ENCODE results near the gene TSHZ1. TPM values are rescaled to one million over a fixed set of nuclear protein-coding genes. Genes with fewer than 3 reads are reported as not detected.
A peak's percentile ranks its signal among the peaks of the same experiment; 100 is the strongest.

TSHZ1 gene
- total RNA-seq, 4 donors from 2014 or later: 22.3 to 41.7 (median 33.8) TPM

DNA sequence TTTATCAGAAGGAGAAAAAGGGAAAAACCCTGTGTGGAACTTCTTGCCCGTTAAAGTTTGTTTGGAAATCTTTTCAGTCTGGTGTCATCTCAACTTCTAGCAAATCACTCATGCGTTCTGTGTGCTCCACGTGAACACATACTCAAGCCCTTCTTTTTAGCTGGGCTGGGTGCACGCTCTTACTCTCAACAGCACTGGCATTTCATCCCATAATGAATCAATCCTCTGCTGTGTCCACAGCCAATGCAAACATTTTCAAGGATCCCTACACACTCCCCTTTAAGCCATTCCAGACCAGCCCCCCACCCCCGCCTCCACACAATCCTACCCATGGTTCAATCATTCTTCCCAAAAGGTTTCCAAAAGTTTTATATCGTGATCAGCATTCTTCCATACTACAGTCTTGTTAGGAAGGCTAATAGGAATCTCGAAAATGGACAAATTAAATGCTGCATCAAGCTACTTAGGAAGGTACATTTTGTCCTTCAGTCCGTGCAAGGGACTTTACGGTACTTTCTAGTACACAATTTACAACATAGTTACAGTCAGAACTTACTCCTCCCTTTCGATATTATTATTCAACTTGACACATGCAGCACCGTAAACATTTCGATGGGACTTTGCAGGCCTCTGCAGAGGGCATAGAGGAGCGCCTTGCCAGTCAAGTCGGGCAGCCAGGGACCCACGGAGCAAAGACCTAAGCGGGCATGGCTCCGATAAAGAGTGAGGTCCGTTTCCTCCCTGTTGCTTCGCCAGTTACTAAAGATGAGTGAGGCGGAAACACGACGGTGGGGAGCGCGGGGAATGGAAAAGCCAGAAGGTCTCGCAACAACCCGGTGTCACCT lies 3.1 kb upstream of the TSHZ1 start:
- Histone ChIP-seq H3K36me3 (no peaks in the 10 kb centered on the region), H3K4me1 (peaks cover 0 to 63% (median 15%) of the 10 kb centered on the region in 3 donors), H3K9me3 (no peaks in the 10 kb centered on the region), H3K27me3 (no peaks in the 10 kb centered on the region), H3K27ac (peak overlapping the region; percentile 93 to 100 (median 97)), H3K4me3 (peak overlapping the region; percentile 77 to 91)
- WGBS, 2 donors (ENCODE audit: low coverage in 1 of 2): 15 to 17% methylated on average over 7 to 11 of the region's 26 CpGs
- no peak for TF ChIP-seq EP300 (IDR thresholded peaks at IDR 0.05)
- TF ChIP-seq POLR2AphosphoS5 (IDR thresholded peaks at IDR 0.05): peak; percentile 87
- no peak for ATAC-seq

DNA sequence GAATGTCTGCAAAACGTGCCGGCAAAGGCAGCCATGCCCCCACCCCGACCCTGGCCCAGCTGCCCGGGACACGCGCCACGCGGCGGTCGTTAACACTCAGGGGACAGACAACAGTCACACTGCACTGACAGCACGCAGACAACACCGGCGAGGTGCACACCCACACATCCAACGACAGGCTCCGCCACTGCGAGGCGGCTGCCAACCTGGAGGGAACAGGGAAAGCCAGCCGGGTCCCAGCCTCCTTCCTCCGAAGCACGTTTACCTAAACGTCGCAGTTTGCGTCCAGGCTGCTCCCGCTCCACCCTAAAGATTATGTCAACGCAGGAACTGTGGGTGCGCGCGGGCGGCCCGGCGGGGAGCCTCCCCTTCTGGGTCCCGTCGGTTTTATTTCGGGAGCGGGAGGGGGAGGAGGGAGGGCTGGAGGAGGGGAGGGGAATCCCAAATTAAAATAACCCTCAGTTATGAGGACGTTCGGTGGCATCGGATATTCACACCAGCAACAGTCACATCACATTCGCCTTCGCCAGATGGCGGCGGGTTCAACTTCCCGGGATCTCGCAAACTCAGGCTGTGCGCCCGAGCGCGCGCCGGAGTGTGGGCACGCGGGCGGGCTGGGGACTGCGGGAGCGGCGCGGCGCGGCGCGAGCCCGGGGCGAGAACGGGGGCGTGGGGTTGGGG lies 2.3 kb upstream of the TSHZ1 start:
- H3K4me3 ChIP-seq: peak overlapping the region; percentile 77 to 91
- TF ChIP-seq EP300 (IDR thresholded peaks at IDR 0.05) (no peak), POLR2AphosphoS5 (IDR thresholded peaks at IDR 0.05) (no peak), CTCF (IDR thresholded peaks at IDR 0.05) (no peak), POLR2A (IDR thresholded peaks at IDR 0.05) (no peak)
- no peaks in the 10 kb centered on the region for H3K27me3 ChIP-seq
- no peaks in the 10 kb centered on the region for H3K36me3 ChIP-seq
- peak overlapping the region; percentile 93 to 100 (median 97) for H3K27ac ChIP-seq
- ATAC-seq: peak; percentile 1
- H3K9me3 ChIP-seq: no peaks in the 10 kb centered on the region
- WGBS, 2 donors (ENCODE audit: low coverage in 1 of 2): no CpG with 5 or more reads among the region's 65 CpGs
- peaks cover 0 to 63% (median 11%) of the 10 kb centered on the region in 3 donors for H3K4me1 ChIP-seq

DNA sequence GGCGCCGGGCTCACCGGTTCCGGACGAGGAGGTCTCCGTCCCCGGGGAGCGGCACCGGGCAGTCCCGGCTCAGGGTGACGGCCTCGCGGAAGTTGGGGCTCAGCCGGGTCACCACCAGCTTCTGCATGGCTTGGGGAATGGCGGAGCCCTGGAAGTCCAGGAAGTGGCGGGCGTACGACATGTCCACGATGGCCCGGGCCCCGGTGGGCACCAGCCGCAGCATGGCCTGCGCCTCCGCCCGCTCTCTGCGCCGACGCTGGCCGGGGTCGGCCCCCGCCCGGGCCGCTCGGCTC lies 1.8 kb upstream of the TSHZ1 start:
- WGBS, 2 donors (ENCODE audit: low coverage in 1 of 2): 0% methylated on average over 1 of the region's 34 CpGs; no CpG with 5 or more reads in 1 of the 2 donors
- Histone ChIP-seq H3K27me3 (no peaks in the 10 kb centered on the region), H3K4me3 (peak overlapping the region; percentile 77 to 91), H3K36me3 (no peaks in the 10 kb centered on the region), H3K4me1 (peaks cover 1 to 63% (median 8%) of the 10 kb centered on the region in 3 donors), H3K9me3 (no peaks in the 10 kb centered on the region), H3K27ac (peak overlapping the region; percentile 93 to 100 (median 97))
- TF ChIP-seq CTCF (IDR thresholded peaks at IDR 0.05) (no peak), POLR2AphosphoS5 (IDR thresholded peaks at IDR 0.05) (no peak), POLR2A (IDR thresholded peaks at IDR 0.05) (peak; percentile 56 to 65), EP300 (IDR thresholded peaks at IDR 0.05) (no peak)
- ATAC-seq: no peak

DNA sequence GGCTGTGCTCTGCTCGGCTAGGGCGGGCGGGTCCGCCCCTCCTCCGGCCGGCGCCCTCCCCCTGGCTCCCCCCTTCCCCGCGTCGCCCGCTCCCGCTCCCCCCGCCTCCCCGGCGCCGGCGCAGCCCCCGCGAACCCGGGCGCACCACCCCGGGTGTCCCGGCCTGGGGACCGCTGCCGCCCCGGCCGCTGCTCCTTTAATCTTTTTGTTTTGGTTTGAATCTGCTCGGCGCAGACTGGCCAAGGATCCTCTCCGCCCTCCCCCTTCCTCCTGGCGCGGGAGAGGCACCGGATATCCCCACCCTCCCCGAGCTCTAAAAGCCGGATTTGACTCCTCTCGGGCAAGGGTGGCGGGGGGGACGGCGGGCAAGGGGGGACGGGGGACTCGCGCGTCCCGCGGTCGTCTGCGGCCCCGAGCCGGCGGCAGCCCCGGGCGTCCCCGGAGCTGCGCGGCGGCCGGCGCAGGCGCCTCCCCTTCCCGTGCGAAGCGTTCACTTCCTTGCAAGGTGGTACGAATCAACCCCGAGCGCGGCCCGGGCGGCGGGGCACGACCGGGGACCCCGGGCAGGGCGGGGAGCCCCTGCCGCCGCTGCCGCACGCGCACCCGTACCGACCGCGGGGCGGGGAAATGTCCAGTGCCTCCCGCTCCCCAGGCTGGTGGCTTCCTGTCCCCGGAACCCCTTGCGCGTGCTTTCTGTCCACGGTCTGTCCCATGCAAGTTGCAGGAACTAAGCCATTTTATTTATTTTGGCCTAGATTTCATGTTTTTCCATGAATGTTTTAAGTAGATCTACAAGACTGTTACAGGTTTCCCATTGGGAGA lies 1.3 kb upstream of the TSHZ1 start, which contains the start of gene PTGR3:
Gene PTGR3, minus strand, starts transcription at position 11 of the 822 bp plus-strand sequence. CDS start 81 bp downstream, outside the sequence.
- peaks cover 5 to 63% (median 5%) of the 10 kb centered on the region in 3 donors for H3K4me1 ChIP-seq

More for the DNA sequence above, 1.3 kb upstream of the TSHZ1 start, which contains the start of gene PTGR3:
- TF ChIP-seq CTCF (IDR thresholded peaks at IDR 0.05) (no peak), POLR2A (IDR thresholded peaks at IDR 0.05) (peak; percentile 33 to 66), EP300 (IDR thresholded peaks at IDR 0.05) (no peak), POLR2AphosphoS5 (IDR thresholded peaks at IDR 0.05) (peak; percentile 74)
- Histone ChIP-seq H3K36me3 (no peaks in the 10 kb centered on the region), H3K27me3 (no peaks in the 10 kb centered on the region), H3K27ac (peak within 1 kb of the TSS; percentile 93 to 100 (median 97)), H3K9me3 (no peaks in the 10 kb centered on the region), H3K4me3 (peak within 1 kb of the TSS; percentile 77 to 91)
- WGBS, 2 donors (ENCODE audit: low coverage in 1 of 2): 0% methylated on average over 3 of the region's 88 CpGs; no CpG with 5 or more reads in 1 of the 2 donors
- ATAC-seq: peak; percentile 82

Data from gastroesophageal sphincter (tissue), 4 donors.